GM23338 (cell line): Measurements from ENCODE around the gene ERP27. TPM values are rescaled to one million over a fixed set of nuclear protein-coding genes. Genes with fewer than 3 reads are reported as not detected.

Source experiments
- ATAC-seq: fragments of 200-7000 bp; cut with Tn5 transposase; 3 replicates; pipeline ENCODE4 v1.9.1; 2020
- DNase-seq: peaks from one replicate; pipeline ENCODE4 v3.0.0-alpha.2; 2015; ENCODE audit warnings: low spot score
- H2AFZ ChIP-seq: fragments of 200-600 bp; sonication (generic); 2 replicates; pipeline ENCODE4 v1.8.0; 2016; ENCODE audit warnings: antibody characterized with exemption, mild to moderate bottlenecking, moderate library complexity
- H3F3A ChIP-seq: fragments of 200-600 bp; sonication (generic); replicated peaks from 2 replicates; pipeline ENCODE4 v1.8.0; 2017; ENCODE audit warnings: antibody characterized with exemption, mixed run types, low read depth
- H3K27ac ChIP-seq: fragments of 200-600 bp; sonication (generic); 2 replicates; pipeline ENCODE4 v1.6.1; 2016; ENCODE audit warnings: low read depth
- H3K27me3 ChIP-seq: fragments of 200-600 bp; sonication (generic); 2 replicates; pipeline ENCODE4 v1.8.0; 2016; ENCODE audit warnings: mild to moderate bottlenecking, mixed run types, moderate library complexity; ENCODE audit not compliant: insufficient read depth
- H3K36me3 ChIP-seq: fragments of 200-600 bp; sonication (generic); 2 replicates; pipeline ENCODE4 v1.8.0; 2016; ENCODE audit warnings: mild to moderate bottlenecking; ENCODE audit not compliant: insufficient read depth
- H3K4me1 ChIP-seq: fragments of 200-600 bp; sonication (generic); 2 replicates; pipeline ENCODE4 v1.8.0; 2016; ENCODE audit warnings: mild to moderate bottlenecking, moderate library complexity; ENCODE audit not compliant: insufficient read depth
- H3K4me2 ChIP-seq: fragments of 200-600 bp; sonication (generic); 2 replicates; pipeline ENCODE4 v1.7.1; 2017; ENCODE audit warnings: mixed run types
- H3K4me3 ChIP-seq: fragments of 200-600 bp; sonication (generic); 2 replicates; pipeline ENCODE4 v1.6.1; 2016; ENCODE audit warnings: mixed run types
- H3K79me2 ChIP-seq: fragments of 200-600 bp; sonication (generic); replicated peaks from 2 replicates; pipeline ENCODE4 v1.8.0; 2017; ENCODE audit warnings: mild to moderate bottlenecking; ENCODE audit not compliant: insufficient read depth
- H3K9me2 ChIP-seq: fragments of 200-600 bp; sonication (generic); 2 replicates; pipeline ENCODE4 v1.8.0; 2017; ENCODE audit not compliant: insufficient read depth
- H4K20me1 ChIP-seq: fragments of 200-600 bp; sonication (generic); replicated peaks from 2 replicates; pipeline ENCODE4 v1.8.0; 2017; ENCODE audit warnings: mild to moderate bottlenecking; ENCODE audit not compliant: insufficient read depth
- H3K27ac Mint-ChIP-seq: 2 replicates; pipeline ENCODE4 v1.8.0; 2020; ENCODE audit warnings: inconsistent platforms, mild to moderate bottlenecking, moderate library complexity, mixed read lengths
- H3K27me3 Mint-ChIP-seq: 3 replicates; pipeline ENCODE4 v1.8.0; 2022; ENCODE audit warnings: low read depth, mild to moderate bottlenecking, moderate library complexity, mixed read lengths, inconsistent platforms; ENCODE audit not compliant: insufficient read depth, poor library complexity
- H3K36me3 Mint-ChIP-seq: 3 replicates; pipeline ENCODE4 v1.8.0; 2021; ENCODE audit warnings: low read depth, mild to moderate bottlenecking, inconsistent platforms, moderate library complexity, mixed read lengths
- H3K4me1 Mint-ChIP-seq: 3 replicates; pipeline ENCODE4 v1.8.0; 2020; ENCODE audit warnings: mild to moderate bottlenecking, inconsistent platforms, mixed read lengths
- H3K4me3 Mint-ChIP-seq: 3 replicates; pipeline ENCODE4 v1.8.0; 2021; ENCODE audit warnings: moderate library complexity, mild to moderate bottlenecking, inconsistent platforms, mixed read lengths
- H3K9me3 Mint-ChIP-seq: 3 replicates; pipeline ENCODE4 v1.8.0; 2020; ENCODE audit warnings: moderate library complexity, mild to moderate bottlenecking, inconsistent platforms, mixed read lengths
- CREB1 ChIP-seq: fragments of 250-450 bp; sonication (Bioruptor Pico); IDR thresholded peaks from 2 replicates; pipeline ENCODE4 v1.5.0; 2020; ENCODE audit warnings: low read depth, mild to moderate bottlenecking, moderate library complexity
- ETS1 ChIP-seq: IDR thresholded peaks from 2 replicates; pipeline ENCODE4 v1.6.1; 2016; ENCODE audit warnings: antibody characterized with exemption
- EZH2 ChIP-seq: fragments of 200-600 bp; sonication (generic); IDR thresholded peaks from one replicate; pipeline ENCODE4 v1.8.0; 2017; ENCODE audit warnings: antibody characterized with exemption, mild to moderate bottlenecking, low read depth; ENCODE audit not compliant: unreplicated experiment
- EZH2phosphoT487 ChIP-seq: fragments of 200-600 bp; sonication (generic); IDR thresholded peaks from one replicate; pipeline ENCODE4 v1.8.1; 2018; ENCODE audit warnings: antibody characterized with exemption; ENCODE audit not compliant: unreplicated experiment
- JUNB ChIP-seq: IDR thresholded peaks from one replicate; pipeline ENCODE4 v1.6.1; 2016; ENCODE audit warnings: antibody characterized with exemption; ENCODE audit not compliant: unreplicated experiment
- NANOG ChIP-seq: IDR thresholded peaks from 2 replicates; pipeline ENCODE4 v1.6.1; 2016; ENCODE audit warnings: antibody characterized with exemption, borderline replicate concordance
- POLR2AphosphoS5 ChIP-seq: IDR thresholded peaks from 2 replicates; pipeline ENCODE4 v1.6.1; 2016; ENCODE audit warnings: antibody characterized with exemption, low read depth
- REST ChIP-seq: IDR thresholded peaks from one replicate; pipeline ENCODE4 v1.6.1; 2018; ENCODE audit warnings: antibody characterized with exemption; ENCODE audit not compliant: unreplicated experiment
- STAT1 ChIP-seq: IDR thresholded peaks from one replicate; pipeline ENCODE4 v1.6.1; 2016; ENCODE audit warnings: antibody characterized with exemption; ENCODE audit not compliant: unreplicated experiment
- ZNF114 ChIP-seq: fragments of 250-450 bp; sonication (Bioruptor Pico); IDR thresholded peaks from 2 replicates; pipeline ENCODE4 v1.5.0; 2020; ENCODE audit warnings: mild to moderate bottlenecking, moderate library complexity
- polyA plus RNA-seq: library from polyadenylated mRNA; unstranded; fragments of >200 nt; fragmentation: Nextera tagmentation; extraction: Ambion mirVana; gene quantifications from 2 replicates; pipeline ENCODE4 v1.2.1, GENCODE V29; 2016
- total RNA-seq: library from RNA; depleted of rRNA; stranded (reverse); fragments of >200 nt; shearing (Covaris generic); gene quantifications from 2 replicates; pipeline ENCODE4 v1.2.3, GENCODE V29; 2014
- TF ChIP-seq, protein P1 (sequence below), 2 experiments: fragments of 200-600 bp in 1 of 2; sonication (generic) in 1 of 2; conservative IDR thresholded peaks; 2 replicates each; pipeline versions ENCODE4 v1.5.1 to v1.6.1; 2016 to 2017; ENCODE audit warnings: antibody characterized with exemption in 2 of 2, low read depth in 2 of 2, mild to moderate bottlenecking in 2 of 2, moderate library complexity in 1 of 2

ERP27 gene
- total and polyA plus RNA-seq, 2 experiments from 2014 or later, result not detected

DNA sequence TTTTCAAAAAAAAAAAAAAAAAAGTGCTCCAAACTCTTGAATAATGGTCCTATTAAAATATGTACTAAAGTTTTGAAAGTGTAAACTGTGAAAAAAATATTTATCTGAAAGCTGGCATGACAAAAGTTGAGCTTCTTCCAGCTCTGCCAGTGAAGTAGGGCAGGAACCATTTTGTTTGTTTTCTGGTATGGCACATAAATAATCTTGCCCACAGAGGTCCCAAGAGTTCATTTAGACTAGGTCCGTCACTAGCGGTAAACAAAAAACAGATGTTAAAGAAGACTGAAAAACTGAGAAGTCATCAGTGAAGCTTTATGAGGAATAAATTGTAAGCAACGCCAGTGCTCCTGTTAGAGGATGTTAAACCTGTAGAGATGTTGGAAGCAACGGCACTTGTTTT lies 7.0 kb downstream of the ERP27 start (continued):
- TF ChIP-seq REST (no peak), CREB1 (no peak), EZH2 (no peak), JUNB (no peak), NANOG (no peak)
- TF ChIP-seq, protein P1, sequence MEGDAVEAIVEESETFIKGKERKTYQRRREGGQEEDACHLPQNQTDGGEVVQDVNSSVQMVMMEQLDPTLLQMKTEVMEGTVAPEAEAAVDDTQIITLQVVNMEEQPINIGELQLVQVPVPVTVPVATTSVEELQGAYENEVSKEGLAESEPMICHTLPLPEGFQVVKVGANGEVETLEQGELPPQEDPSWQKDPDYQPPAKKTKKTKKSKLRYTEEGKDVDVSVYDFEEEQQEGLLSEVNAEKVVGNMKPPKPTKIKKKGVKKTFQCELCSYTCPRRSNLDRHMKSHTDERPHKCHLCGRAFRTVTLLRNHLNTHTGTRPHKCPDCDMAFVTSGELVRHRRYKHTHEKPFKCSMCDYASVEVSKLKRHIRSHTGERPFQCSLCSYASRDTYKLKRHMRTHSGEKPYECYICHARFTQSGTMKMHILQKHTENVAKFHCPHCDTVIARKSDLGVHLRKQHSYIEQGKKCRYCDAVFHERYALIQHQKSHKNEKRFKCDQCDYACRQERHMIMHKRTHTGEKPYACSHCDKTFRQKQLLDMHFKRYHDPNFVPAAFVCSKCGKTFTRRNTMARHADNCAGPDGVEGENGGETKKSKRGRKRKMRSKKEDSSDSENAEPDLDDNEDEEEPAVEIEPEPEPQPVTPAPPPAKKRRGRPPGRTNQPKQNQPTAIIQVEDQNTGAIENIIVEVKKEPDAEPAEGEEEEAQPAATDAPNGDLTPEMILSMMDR (conservative IDR thresholded peaks at IDR 0.05; ENCODE audit: low read depth in 2 of 2), result no peak

DNA sequence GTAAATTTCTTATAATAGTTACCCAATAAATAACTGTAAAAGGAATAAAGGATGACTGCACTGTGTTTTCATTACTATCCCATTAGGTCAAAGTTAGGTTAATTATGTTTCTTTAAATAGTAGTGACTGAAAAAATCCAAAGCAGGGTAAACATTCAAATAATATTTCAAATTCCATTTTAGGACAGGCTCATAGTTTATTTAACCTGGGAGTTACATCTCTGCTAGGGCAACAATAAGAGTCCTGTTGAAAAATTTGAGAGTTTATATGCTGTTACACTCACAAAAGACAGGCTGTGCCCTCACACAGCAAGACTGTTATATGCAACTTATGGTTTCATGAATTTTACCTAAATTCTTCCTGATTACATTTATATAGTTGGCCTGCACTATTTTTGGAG lies 8.0 kb downstream of the ERP27 start:
- Histone ChIP-seq H3K4me3 (no peak overlapping the region), H3K4me1 (peaks cover 9% of the 10 kb centered on the region; the same call in 1 of the 2 replicates), H3K27ac (no peak overlapping the region), H3K9me2 (no peaks in the 10 kb centered on the region), H3K36me3 (no peaks in the 10 kb centered on the region), H3K4me2 (no peak overlapping the region), H2AFZ (no peak overlapping the region), H3F3A (no peaks in the 10 kb centered on the region), H3K27me3 (no peaks in the 10 kb centered on the region), H4K20me1 (no peaks in the 10 kb centered on the region), H3K79me2 (no peaks in the 10 kb centered on the region)
- H3K36me3 Mint-ChIP-seq, result no peaks in the 10 kb centered on the region
- H3K27ac Mint-ChIP-seq, result no peak overlapping the region
- ATAC-seq, result no peak
- peaks cover 3% of the 10 kb centered on the region for H3K27me3 Mint-ChIP-seq
- peaks cover 18% of the 10 kb centered on the region; the same call in 2 of the 3 replicates for H3K4me1 Mint-ChIP-seq
- no peak overlapping the region for H3K4me3 Mint-ChIP-seq
- no peak for DNase-seq
- H3K9me3 Mint-ChIP-seq, result no peaks in the 10 kb centered on the region
- TF ChIP-seq CREB1, result no peak
- TF ChIP-seq ETS1, result no peak
- TF ChIP-seq EZH2, result no peak
- TF ChIP-seq STAT1, result no peak
- TF ChIP-seq EZH2phosphoT487, result no peak
- TF ChIP-seq POLR2AphosphoS5, result no peak
- no peak for TF ChIP-seq ZNF114 (CRISPR knock-in tag)
- TF ChIP-seq REST, result no peak
